GM19043 (cell line): ENCODE results near the gene ACSM2A.
"Not testable (repeated sequence)": the region's sequence is repeated elsewhere in the genome, so short reads cannot be mapped to it uniquely, and the experiment has no call there.

Source experiments
- ATAC-seq: cut with Tn5 transposase; IDR thresholded peaks from one replicate; pipeline ENCODE4 v1.9.1; 2021; ENCODE audit warnings: low read depth; ENCODE audit not compliant: unreplicated experiment

The ACSM2A gene

GRCh38 chr16:20451364-20451763, at the start of gene ACSM2A:
Gene ACSM2A, plus strand, starts transcription at chr16:20451521. Its CDS starts 8,594 bp downstream, at chr16:20460115.
- ATAC-seq = not testable (repeated sequence)

GRCh38 chr16:20402651-20403050, 48.7 kb upstream of the ACSM2A start:
- no peak for ATAC-seq

GRCh38 chr16:20404637-20405036, 46.7 kb upstream of the ACSM2A start, which contains the start of gene PDILT:
Gene PDILT, minus strand, starts transcription at chr16:20404737. Its CDS starts 5,437 bp downstream, at chr16:20399300.
- no peak for ATAC-seq

- ATAC-seq = no peak
Observed at GRCh38 chr16:20409398-20410120, 41.8 kb upstream of the ACSM2A start, which contains the start of gene ACSM5. Gene ACSM5, plus strand, starts transcription at chr16:20409534. Its CDS starts 1,951 bp downstream, at chr16:20411485.

GRCh38 chr16:20410121-20410723, 41.1 kb upstream of the ACSM2A start:
- no peak for ATAC-seq

- ATAC-seq = no peak
Observed at GRCh38 chr16:20411055-20411454, 40.3 kb upstream of the ACSM2A start.

- no peak for ATAC-seq
Observed at GRCh38 chr16:20415541-20415940, 35.8 kb upstream of the ACSM2A start.

- ATAC-seq = not testable (repeated sequence)
Observed at GRCh38 chr16:20419093-20419492, 32.2 kb upstream of the ACSM2A start.

- not testable (repeated sequence) for ATAC-seq
Observed at GRCh38 chr16:20421748-20422147, 29.6 kb upstream of the ACSM2A start.

- ATAC-seq = not testable (repeated sequence)
Observed at GRCh38 chr16:20423772-20424128, 27.6 kb upstream of the ACSM2A start.

GRCh38 chr16:20424129-20424866, 27.0 kb upstream of the ACSM2A start:
- ATAC-seq = no peak

- not testable (repeated sequence) for ATAC-seq
Observed at GRCh38 chr16:20427401-20427797, 23.9 kb upstream of the ACSM2A start.

- ATAC-seq = not testable (repeated sequence)
Observed at GRCh38 chr16:20429499-20429898, 21.8 kb upstream of the ACSM2A start.

- ATAC-seq = not testable (repeated sequence)
Observed at GRCh38 chr16:20430480-20430879, 20.8 kb upstream of the ACSM2A start.

- no peak for ATAC-seq
Observed at GRCh38 chr16:20430948-20431347, 20.4 kb upstream of the ACSM2A start.

- not testable (repeated sequence) for ATAC-seq
Observed at GRCh38 chr16:20438950-20439349, 12.4 kb upstream of the ACSM2A start.

GRCh38 chr16:20439820-20440231, 11.5 kb upstream of the ACSM2A start:
- ATAC-seq = not testable (repeated sequence)

- not testable (repeated sequence) for ATAC-seq
Observed at GRCh38 chr16:20440731-20441130, 10.6 kb upstream of the ACSM2A start.

GRCh38 chr16:20441191-20441590, 10.1 kb upstream of the ACSM2A start:
- no peak for ATAC-seq

- ATAC-seq = not testable (repeated sequence)
Observed at GRCh38 chr16:20441859-20442258, 9.5 kb upstream of the ACSM2A start.
